HEK293T (cell line): ENCODE data around the gene SMYD4.

Source experiments
- ARNT ChIP-seq: fragments of 450-650 bp; IDR thresholded peaks from 2 replicates; pipeline ENCODE4 v1.6.1; 2017; ENCODE audit warnings: mild to moderate bottlenecking
- BHLHE40 ChIP-seq: fragments of 450-650 bp; IDR thresholded peaks from 2 replicates; pipeline ENCODE4 v1.6.1; 2016; ENCODE audit warnings: mild to moderate bottlenecking, moderate library complexity, borderline replicate concordance
- CTBP1 ChIP-seq: fragments of 450-650 bp; IDR thresholded peaks from 2 replicates; pipeline ENCODE4 v1.6.1; 2016; ENCODE audit warnings: borderline replicate concordance
- FOXA1 ChIP-seq: fragments of 450-650 bp; IDR thresholded peaks from 2 replicates; pipeline ENCODE4 v1.6.1; 2016; ENCODE audit warnings: mild to moderate bottlenecking
- FOXK2 ChIP-seq: fragments of 450-650 bp; IDR thresholded peaks from 2 replicates; pipeline ENCODE4 v1.6.1; 2016; ENCODE audit warnings: mild to moderate bottlenecking
- HDGF ChIP-seq: fragments of 450-650 bp; IDR thresholded peaks from 2 replicates; pipeline ENCODE4 v1.6.1; 2017; ENCODE audit warnings: antibody characterized with exemption, borderline replicate concordance
- L3MBTL2 ChIP-seq: fragments of 450-650 bp; conservative IDR thresholded peaks from 2 replicates; pipeline ENCODE4 v1.6.1; 2016; ENCODE audit warnings: mild to moderate bottlenecking
- LEF1 ChIP-seq: fragments of 450-650 bp; IDR thresholded peaks from 2 replicates; pipeline ENCODE4 v1.6.1; 2017; ENCODE audit warnings: mild to moderate bottlenecking, borderline replicate concordance
- NFRKB ChIP-seq: fragments of 450-650 bp; IDR thresholded peaks from 2 replicates; pipeline ENCODE4 v1.6.1; 2016; ENCODE audit warnings: mild to moderate bottlenecking, moderate library complexity
- SP1 ChIP-seq: fragments of 450-650 bp; IDR thresholded peaks from 2 replicates; pipeline ENCODE4 v1.6.1; 2017
- SUZ12 ChIP-seq: fragments of 450-650 bp; IDR thresholded peaks from 2 replicates; pipeline ENCODE4 v1.6.1; 2016; ENCODE audit warnings: mild to moderate bottlenecking
- TARDBP ChIP-seq: fragments of 450-650 bp; IDR thresholded peaks from 2 replicates; pipeline ENCODE4 v1.6.1; 2016
- ZNF384 ChIP-seq: fragments of 450-650 bp; IDR thresholded peaks from 2 replicates; pipeline ENCODE4 v1.6.1; 2016

DNA sequence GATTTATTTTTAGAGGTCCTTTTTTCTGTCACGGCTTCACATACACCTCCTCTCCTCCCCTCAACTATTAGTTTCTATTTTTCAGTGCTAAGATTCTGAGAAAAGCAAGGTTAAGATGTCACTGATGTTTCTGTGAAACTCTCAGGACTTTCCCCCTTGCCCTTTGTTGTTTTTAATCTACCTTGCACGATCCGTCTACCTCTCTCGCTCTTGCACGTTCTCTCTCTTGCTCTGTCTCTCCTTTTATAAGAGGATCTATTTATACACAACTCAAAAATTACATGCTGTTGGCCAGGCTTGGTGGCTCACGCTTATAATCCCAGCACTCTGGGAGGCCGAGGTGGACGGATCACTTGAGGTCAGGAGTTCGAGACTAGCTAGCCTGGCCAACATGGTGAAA is 43.7 kb upstream of the SMYD4 start:
- TF ChIP-seq TARDBP = no peak
- no peak for TF ChIP-seq BHLHE40
- no peak for TF ChIP-seq LEF1
- TF ChIP-seq HDGF = no peak
- no peak for TF ChIP-seq SP1
- TF ChIP-seq ZNF384 = no peak
- no peak for TF ChIP-seq SUZ12
- TF ChIP-seq FOXK2 = no peak
- TF ChIP-seq CTBP1 = no peak
- no peak for TF ChIP-seq ARNT
- TF ChIP-seq FOXA1 = no peak
- TF ChIP-seq L3MBTL2 = no peak
- TF ChIP-seq NFRKB = no peak
